Fibroblast of mammary gland (primary cell): Measurements from ENCODE around the gene FSTL4.
A peak's percentile ranks its signal among the peaks of the same experiment; 100 is the strongest.

Source experiments
- DNase-seq: peaks from one replicate; pipeline ENCODE4 v3.0.0-alpha.2; 2010; ENCODE audit warnings: low read depth
- H3K4me3 ChIP-seq: 2 replicates; pipeline ENCODE4 v1.5.1; 2011; ENCODE audit warnings: low read depth, mild to moderate bottlenecking, low read length, moderate library complexity; ENCODE audit not compliant: control insufficient read depth
- TF ChIP-seq, protein P1 (sequence below): conservative IDR thresholded peaks from 2 replicates; pipeline ENCODE4 v1.5.1; 2011; ENCODE audit warnings: low read depth, low read length, inconsistent platforms; ENCODE audit not compliant: control insufficient read depth, insufficient read depth

Gene FSTL4

DNA sequence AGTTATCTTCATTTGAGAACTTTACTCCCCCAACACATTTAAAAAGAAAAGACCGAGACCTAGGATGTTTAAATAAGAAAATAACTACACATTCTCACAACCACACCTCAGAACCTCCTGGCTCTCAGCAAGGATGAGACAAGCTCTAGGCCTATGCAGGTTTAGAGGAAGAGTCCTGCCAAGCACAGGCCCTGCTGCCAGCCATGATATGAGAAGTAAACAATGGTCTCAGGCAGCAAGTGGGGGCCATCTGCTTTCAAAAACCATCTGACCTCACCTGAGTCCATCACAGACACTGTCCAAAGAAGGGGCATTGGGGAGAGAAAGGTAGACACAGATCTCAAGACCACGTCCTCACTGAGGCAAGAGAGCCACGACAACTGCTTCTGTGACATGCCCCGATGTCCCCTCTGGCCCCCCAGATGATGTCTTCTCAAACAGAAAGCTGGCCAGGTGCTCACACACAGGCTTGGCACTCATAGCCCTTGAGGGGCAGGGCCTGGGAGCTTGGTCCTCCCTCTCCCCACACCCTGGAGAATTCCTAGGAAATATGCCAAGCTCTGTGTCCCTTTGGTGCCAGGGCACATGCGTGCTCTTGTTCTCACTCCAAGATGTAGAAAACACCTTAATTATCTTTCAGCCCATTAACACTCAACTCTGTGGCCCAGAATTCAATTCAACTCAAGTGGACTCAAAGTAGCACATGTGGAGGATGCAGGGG lies 150.4 kb downstream of the FSTL4 start:
- DNase-seq: no peak
- no peak overlapping the region for H3K4me3 ChIP-seq
- TF ChIP-seq, protein P1, sequence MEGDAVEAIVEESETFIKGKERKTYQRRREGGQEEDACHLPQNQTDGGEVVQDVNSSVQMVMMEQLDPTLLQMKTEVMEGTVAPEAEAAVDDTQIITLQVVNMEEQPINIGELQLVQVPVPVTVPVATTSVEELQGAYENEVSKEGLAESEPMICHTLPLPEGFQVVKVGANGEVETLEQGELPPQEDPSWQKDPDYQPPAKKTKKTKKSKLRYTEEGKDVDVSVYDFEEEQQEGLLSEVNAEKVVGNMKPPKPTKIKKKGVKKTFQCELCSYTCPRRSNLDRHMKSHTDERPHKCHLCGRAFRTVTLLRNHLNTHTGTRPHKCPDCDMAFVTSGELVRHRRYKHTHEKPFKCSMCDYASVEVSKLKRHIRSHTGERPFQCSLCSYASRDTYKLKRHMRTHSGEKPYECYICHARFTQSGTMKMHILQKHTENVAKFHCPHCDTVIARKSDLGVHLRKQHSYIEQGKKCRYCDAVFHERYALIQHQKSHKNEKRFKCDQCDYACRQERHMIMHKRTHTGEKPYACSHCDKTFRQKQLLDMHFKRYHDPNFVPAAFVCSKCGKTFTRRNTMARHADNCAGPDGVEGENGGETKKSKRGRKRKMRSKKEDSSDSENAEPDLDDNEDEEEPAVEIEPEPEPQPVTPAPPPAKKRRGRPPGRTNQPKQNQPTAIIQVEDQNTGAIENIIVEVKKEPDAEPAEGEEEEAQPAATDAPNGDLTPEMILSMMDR: no peak

GRCh38 chr5:133460172-133460758 lies 152.1 kb downstream of the FSTL4 start:
- DNase-seq: peak; percentile 25
- TF ChIP-seq, protein P1: peak; percentile 66
- H3K4me3 ChIP-seq: no peak overlapping the region

DNA sequence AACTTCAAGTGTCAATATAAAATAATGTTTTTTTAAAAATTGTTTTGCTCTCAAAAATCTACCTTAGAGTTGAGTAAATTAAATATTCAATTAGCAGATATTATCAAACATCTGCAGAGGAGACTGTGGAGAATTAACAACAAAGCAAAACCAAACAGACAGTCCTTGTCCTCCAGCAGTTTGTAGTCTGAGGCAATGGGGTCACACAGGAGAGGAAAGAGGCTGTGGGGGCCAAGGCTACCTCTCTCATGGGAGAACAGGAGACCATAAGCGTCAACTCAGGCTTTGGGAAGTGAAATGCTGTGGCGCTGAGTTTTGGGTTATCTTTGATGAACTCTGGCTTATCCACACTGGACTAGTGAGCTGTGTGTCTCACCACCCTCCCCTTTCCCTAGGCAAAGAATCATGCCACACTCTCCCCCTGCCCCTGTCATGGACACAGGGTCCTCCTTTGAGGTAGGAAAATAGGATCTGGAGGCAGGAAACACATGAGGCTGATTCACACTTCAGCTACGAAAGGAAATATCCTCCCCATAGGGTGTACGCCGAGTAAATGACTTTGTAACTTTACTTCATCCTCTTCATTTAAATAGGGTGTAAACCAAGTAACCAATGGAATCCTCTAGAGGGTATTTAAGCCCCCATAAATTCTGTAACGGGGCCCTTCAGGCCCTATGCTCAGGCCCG lies 152.7 kb downstream of the FSTL4 start:
- TF ChIP-seq, protein P1: no peak
- DNase-seq: no peak
- no peak overlapping the region for H3K4me3 ChIP-seq

DNA sequence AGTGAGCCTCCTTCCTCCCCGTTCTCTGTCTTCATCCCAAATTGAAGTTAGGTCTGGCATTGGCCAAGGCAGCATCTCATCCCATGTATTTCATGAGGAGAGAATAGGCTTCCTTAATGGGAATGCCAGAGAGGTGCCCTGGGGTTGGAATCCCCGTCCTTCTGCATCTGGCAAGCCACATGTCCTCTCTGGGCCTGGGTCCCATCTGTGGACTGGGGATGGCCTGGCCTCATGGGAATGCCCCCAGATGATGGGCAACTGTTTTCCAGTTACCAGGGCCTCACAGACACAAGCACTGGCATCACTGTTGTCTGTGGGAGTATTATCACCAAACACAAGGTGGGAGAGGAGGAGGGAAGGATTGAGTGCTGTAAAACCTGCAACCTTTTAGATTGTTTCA lies 153.9 kb downstream of the FSTL4 start:
- TF ChIP-seq, protein P1: no peak
- H3K4me3 ChIP-seq: no peak overlapping the region
- DNase-seq: no peak

GRCh38 chr5:133457439-133458355 lies 154.6 kb downstream of the FSTL4 start:
- peak; percentile 3 for DNase-seq
- TF ChIP-seq, protein P1: no peak
- no peak overlapping the region for H3K4me3 ChIP-seq

- peak; percentile 50 for DNase-seq
- no peak overlapping the region for H3K4me3 ChIP-seq
- TF ChIP-seq, protein P1: no peak
Observed at GRCh38 chr5:133456933-133457402, 155.4 kb downstream of the FSTL4 start.
